ENCODE measurements around the gene AOPEP.
A peak's percentile ranks its signal among the peaks of the same experiment; 100 is the strongest.

Gene AOPEP, protein sequence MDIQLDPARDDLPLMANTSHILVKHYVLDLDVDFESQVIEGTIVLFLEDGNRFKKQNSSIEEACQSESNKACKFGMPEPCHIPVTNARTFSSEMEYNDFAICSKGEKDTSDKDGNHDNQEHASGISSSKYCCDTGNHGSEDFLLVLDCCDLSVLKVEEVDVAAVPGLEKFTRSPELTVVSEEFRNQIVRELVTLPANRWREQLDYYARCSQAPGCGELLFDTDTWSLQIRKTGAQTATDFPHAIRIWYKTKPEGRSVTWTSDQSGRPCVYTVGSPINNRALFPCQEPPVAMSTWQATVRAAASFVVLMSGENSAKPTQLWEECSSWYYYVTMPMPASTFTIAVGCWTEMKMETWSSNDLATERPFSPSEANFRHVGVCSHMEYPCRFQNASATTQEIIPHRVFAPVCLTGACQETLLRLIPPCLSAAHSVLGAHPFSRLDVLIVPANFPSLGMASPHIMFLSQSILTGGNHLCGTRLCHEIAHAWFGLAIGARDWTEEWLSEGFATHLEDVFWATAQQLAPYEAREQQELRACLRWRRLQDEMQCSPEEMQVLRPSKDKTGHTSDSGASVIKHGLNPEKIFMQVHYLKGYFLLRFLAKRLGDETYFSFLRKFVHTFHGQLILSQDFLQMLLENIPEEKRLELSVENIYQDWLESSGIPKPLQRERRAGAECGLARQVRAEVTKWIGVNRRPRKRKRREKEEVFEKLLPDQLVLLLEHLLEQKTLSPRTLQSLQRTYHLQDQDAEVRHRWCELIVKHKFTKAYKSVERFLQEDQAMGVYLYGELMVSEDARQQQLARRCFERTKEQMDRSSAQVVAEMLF

DNA sequence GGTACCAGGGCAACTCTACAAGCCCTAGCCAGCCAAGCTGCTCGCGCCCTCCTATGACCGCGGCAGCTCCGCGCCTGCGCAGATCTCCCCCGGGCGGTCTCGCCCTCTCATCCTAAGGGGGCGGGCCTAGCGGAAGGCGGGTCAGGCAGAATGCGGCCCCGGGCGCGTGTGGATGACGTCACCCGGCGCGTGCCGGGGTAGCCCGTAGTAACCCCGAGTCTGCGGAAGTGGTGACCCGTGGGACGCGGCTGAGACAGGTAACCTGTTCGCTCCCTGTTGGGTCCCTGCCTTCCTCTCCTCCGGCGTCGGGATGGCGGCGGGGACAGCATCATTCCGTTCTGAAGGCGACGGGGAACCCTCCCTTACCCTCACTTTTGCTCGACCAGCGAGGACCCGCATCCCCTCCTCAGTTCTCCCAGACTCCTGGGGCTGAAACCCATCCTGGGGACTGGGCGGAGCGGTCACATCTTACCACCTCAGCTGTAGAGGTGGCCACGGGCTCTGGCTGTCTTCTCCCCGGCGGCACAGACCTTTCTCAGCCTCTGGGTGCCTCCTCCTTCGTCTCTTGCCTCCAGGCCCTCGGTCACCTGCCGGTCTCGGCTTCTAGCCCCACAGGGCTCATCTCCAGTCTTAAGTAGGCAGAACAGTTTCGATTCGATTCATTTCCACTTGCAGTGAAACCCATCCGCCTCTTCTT lies at the start of gene AOPEP:
Gene AOPEP, plus strand, starts transcription at position 205 of the 697 bp plus-strand sequence. CDS start 33,085 bp downstream, outside the sequence.
- H3K27me3 Mint-ChIP-seq, result no peaks in the 10 kb centered on the region
- peaks cover 12% of the 10 kb centered on the region for H3K36me3 Mint-ChIP-seq (ENCODE audit: insufficient read depth)
- peak within 1 kb of the TSS; percentile 95 for H3K4me3 Mint-ChIP-seq
- H3K4me1 Mint-ChIP-seq, result peaks cover 7% of the 10 kb centered on the region
- ATAC-seq (replicated peaks; ENCODE audit: extremely low read depth, poor library complexity, severe bottlenecking), result peak; percentile 96
- no peaks in the 10 kb centered on the region for H3K9me3 Mint-ChIP-seq
- DNase-seq (ENCODE audit: low spot score in 2 of 2), result peak; percentile 98
- H3K27ac Mint-ChIP-seq (ENCODE audit: low read depth), result peak within 1 kb of the TSS; percentile 100

DNA sequence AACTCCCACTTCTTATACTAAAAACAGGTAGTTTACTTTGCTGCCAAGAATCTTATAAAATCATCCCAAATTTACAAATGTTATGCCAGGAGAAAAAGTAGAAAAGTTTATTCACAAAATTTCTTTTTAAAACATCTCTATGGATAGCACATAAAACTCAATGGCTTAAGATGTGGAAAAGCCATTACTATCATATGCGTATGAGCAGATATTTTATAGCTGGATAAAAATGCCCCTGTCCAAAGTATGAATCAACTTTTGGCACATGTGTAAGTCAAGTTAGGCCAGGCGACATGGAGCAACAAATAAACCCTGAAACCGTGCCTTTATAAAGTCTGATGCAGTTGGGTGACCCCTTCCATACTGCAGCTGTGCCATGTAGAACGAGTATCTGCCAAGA lies 48.6 kb upstream of the AOPEP start:
- DNase-seq (ENCODE audit: low spot score in 2 of 2), result no peak
- no peaks in the 10 kb centered on the region for H3K36me3 Mint-ChIP-seq (ENCODE audit: insufficient read depth)
- no peak overlapping the region for H3K27ac Mint-ChIP-seq (ENCODE audit: low read depth)
- H3K4me1 Mint-ChIP-seq, result no peaks in the 10 kb centered on the region
- peaks cover 35% of the 10 kb centered on the region for H3K27me3 Mint-ChIP-seq
- ATAC-seq (replicated peaks; ENCODE audit: extremely low read depth, poor library complexity, severe bottlenecking), result no peak
- H3K9me3 Mint-ChIP-seq, result no peaks in the 10 kb centered on the region
- no peak overlapping the region for H3K4me3 Mint-ChIP-seq

DNA sequence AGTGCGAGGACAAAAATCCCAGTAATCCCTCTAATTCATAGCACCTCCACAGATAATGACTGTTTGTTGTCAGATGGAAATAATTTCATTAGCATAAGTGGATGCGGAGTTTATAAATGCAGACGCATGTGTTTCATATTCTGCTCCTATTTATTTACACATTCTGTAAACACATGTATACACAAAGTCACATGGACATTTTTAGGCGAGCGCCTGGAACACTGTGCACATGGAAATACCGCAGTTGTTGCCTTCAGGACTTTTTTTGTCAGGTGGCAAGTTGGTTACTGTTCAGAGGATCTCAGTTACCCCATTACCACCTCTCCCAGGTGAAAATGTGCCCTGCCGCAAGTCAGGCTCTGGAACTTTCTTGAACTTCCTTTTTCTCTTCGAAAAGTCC lies 46.9 kb upstream of the AOPEP start:
- ATAC-seq (replicated peaks; ENCODE audit: extremely low read depth, poor library complexity, severe bottlenecking), result no peak
- DNase-seq (ENCODE audit: low spot score in 2 of 2), result no peak
- Mint-ChIP-seq H3K36me3 (ENCODE audit: insufficient read depth) (no peaks in the 10 kb centered on the region), H3K27ac (ENCODE audit: low read depth) (no peak overlapping the region), H3K27me3 (peaks cover 35% of the 10 kb centered on the region), H3K4me3 (no peak overlapping the region), H3K4me1 (no peaks in the 10 kb centered on the region), H3K9me3 (no peaks in the 10 kb centered on the region)

DNA sequence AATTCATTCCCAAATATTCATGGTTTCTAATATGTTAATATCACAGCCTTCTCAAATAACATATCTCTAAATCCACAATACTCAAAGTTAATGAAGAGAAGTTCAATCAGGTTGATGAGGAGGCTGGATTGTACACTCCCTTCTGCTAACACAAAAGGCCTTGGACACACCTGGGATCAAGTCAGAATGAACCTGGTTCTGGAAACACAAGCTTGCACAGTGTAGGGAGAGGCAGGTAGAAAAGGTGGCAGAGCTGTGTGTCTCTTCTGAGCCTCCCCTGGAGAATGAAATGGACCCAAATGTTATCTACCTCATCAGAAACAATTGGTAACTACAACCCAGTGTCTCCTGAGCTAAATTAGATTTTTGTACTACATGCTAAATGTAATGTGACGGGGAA lies 46.5 kb upstream of the AOPEP start:
- Mint-ChIP-seq H3K27me3 (peaks cover 35% of the 10 kb centered on the region), H3K4me3 (no peak overlapping the region), H3K27ac (ENCODE audit: low read depth) (no peak overlapping the region), H3K4me1 (no peaks in the 10 kb centered on the region), H3K36me3 (ENCODE audit: insufficient read depth) (no peaks in the 10 kb centered on the region), H3K9me3 (no peaks in the 10 kb centered on the region)
- ATAC-seq (replicated peaks; ENCODE audit: extremely low read depth, poor library complexity, severe bottlenecking), result no peak
- DNase-seq (ENCODE audit: low spot score in 2 of 2), result no peak

DNA sequence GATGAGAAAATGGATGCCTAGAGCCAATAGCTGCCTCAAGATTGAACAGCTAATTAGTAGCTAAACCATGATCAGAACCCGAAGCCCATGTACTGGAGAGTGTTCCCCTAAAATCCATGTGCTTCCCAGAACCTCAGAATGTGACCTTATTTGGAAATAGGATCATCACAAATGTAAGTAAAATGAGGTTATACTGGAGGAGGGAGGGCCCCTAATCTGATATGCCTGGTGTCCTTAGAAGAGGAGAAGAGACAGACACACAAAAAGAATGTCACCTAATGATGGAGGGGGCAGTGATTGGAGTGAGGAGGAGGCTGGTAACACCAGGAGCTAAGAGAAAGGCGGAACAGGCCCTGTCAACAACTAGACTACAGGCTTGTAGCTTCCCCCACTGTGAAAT lies 45.9 kb upstream of the AOPEP start:
- DNase-seq (ENCODE audit: low spot score in 2 of 2), result no peak
- H3K4me3 Mint-ChIP-seq, result no peak overlapping the region
- ATAC-seq (replicated peaks; ENCODE audit: extremely low read depth, poor library complexity, severe bottlenecking), result no peak
- no peaks in the 10 kb centered on the region for H3K9me3 Mint-ChIP-seq
- H3K4me1 Mint-ChIP-seq, result no peaks in the 10 kb centered on the region
- H3K27me3 Mint-ChIP-seq, result peaks cover 33% of the 10 kb centered on the region
- H3K36me3 Mint-ChIP-seq (ENCODE audit: insufficient read depth), result no peaks in the 10 kb centered on the region
- H3K27ac Mint-ChIP-seq (ENCODE audit: low read depth), result no peak overlapping the region

DNA sequence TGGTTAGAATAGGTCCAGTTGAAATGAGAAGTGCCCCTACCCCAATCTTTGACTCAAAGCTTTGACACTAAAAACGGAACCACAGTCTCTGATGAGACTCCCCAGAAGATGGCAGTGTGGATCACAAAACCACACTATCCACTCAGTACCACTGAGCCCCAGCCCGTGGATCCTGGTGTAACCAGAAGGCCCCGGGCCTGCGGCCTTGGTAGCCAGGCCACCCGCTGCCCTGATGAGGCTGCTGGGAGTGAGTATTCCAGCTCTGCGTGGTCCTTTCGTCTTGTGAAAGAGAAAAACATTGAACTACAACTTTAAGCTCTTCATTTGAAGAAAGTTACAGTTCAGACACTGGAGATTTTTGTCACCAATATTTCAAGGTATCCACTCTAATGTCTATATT lies 45.0 kb upstream of the AOPEP start:
- Mint-ChIP-seq H3K4me1 (no peaks in the 10 kb centered on the region), H3K27me3 (peaks cover 24% of the 10 kb centered on the region), H3K27ac (ENCODE audit: low read depth) (no peak overlapping the region), H3K9me3 (no peaks in the 10 kb centered on the region), H3K36me3 (ENCODE audit: insufficient read depth) (no peaks in the 10 kb centered on the region), H3K4me3 (no peak overlapping the region)
- DNase-seq (ENCODE audit: low spot score in 2 of 2), result peak; percentile 28 to 32
- ATAC-seq (replicated peaks; ENCODE audit: extremely low read depth, poor library complexity, severe bottlenecking), result no peak

DNA sequence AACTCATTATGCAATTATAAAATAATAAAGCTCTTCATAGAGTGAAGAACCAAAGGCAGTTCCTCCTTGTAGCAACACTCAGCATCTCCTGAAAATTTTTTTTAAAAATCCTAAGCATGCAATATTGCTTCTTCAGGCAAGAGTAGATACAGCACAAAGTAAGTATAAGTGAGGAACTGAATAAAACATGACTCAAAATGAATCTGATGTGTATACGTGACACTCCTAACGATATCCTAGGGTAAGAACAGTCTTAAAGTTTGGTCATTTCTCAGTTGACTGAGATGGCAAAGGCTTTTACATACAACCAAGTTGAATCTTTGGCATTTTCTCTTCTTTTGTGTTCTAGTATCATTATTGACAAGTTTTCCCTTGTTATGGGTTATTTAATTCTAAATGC lies 41.1 kb upstream of the AOPEP start:
- ATAC-seq (replicated peaks; ENCODE audit: extremely low read depth, poor library complexity, severe bottlenecking) (no peak), DNase-seq (ENCODE audit: low spot score in 2 of 2) (no peak)
- H3K27me3 Mint-ChIP-seq, result no peaks in the 10 kb centered on the region
- H3K4me3 Mint-ChIP-seq, result no peak overlapping the region
- no peak overlapping the region for H3K27ac Mint-ChIP-seq (ENCODE audit: low read depth)
- no peaks in the 10 kb centered on the region for H3K9me3 Mint-ChIP-seq
- no peaks in the 10 kb centered on the region for H3K36me3 Mint-ChIP-seq (ENCODE audit: insufficient read depth)
- no peaks in the 10 kb centered on the region for H3K4me1 Mint-ChIP-seq

DNA sequence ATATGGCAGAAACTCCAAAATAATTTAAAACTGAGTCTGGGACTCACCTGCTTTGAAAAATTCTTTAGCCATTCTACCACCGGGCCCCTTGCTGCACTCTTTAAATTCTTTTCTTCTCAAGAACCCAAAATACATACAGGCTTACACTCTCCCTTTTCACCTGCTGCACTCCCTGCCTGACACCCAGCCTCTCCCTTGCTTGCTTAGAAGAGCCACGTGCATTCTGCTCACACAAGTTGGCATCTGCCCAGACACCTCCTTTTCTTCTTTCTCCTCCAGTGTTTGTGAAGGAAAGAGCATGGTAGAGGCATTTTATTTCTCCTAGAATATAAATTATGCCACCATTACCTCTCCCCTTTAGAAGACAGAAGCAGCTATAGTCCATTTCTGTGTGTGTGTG lies 39.0 kb upstream of the AOPEP start:
- Mint-ChIP-seq H3K4me3 (no peak overlapping the region), H3K36me3 (ENCODE audit: insufficient read depth) (no peaks in the 10 kb centered on the region), H3K27ac (ENCODE audit: low read depth) (no peak overlapping the region), H3K27me3 (peaks cover 12% of the 10 kb centered on the region), H3K4me1 (no peaks in the 10 kb centered on the region), H3K9me3 (no peaks in the 10 kb centered on the region)
- no peak for DNase-seq (ENCODE audit: low spot score in 2 of 2)
- no peak for ATAC-seq (replicated peaks; ENCODE audit: extremely low read depth, poor library complexity, severe bottlenecking)

DNA sequence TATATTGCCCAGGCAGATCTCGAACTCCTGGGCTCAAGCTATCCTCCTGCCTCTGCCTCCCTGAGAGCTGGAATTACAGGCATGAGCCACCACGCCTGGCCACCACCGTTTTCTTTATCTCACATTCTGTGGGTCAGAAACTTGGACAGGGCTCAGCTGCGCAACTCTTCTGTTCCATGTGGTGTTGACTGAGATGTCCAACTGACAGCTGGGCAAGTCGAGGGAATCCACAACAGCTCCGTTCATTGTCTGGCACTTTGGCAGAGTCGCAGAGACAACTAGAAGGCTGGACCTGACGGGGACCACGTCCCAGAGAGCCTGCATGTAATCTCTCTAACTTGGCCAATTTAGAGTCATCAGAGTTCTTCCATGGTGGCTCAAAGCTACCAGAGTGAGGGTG lies 36.2 kb upstream of the AOPEP start:
- Mint-ChIP-seq H3K36me3 (ENCODE audit: insufficient read depth) (no peaks in the 10 kb centered on the region), H3K4me3 (no peak overlapping the region), H3K4me1 (no peaks in the 10 kb centered on the region), H3K27ac (ENCODE audit: low read depth) (no peak overlapping the region), H3K9me3 (no peaks in the 10 kb centered on the region), H3K27me3 (peaks cover 12% of the 10 kb centered on the region)
- DNase-seq (ENCODE audit: low spot score in 2 of 2) (no peak), ATAC-seq (replicated peaks; ENCODE audit: extremely low read depth, poor library complexity, severe bottlenecking) (no peak)

DNA sequence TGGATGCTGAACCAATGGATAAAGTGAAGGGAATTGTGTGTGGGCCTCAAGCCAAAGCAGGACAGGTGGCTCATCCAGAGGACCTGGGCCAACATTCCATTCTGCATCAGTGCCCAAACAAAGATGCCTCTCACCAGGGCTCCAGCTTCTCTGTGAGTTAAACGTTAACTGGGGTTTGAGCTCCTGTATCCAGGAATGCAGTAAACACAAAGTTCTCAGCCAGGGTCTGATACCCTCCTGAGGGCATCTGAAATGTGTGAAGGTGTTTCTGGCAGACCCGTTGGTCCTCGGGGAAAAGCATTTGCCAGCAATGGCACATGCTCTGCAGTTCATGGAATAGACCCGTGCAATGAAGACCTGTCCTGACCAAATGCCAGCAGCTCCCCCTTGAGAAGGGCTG lies 33.9 kb upstream of the AOPEP start:
- no peak for DNase-seq (ENCODE audit: low spot score in 2 of 2)
- Mint-ChIP-seq H3K27me3 (peaks cover 25% of the 10 kb centered on the region), H3K4me3 (no peak overlapping the region), H3K36me3 (ENCODE audit: insufficient read depth) (no peaks in the 10 kb centered on the region), H3K9me3 (no peaks in the 10 kb centered on the region), H3K4me1 (no peaks in the 10 kb centered on the region), H3K27ac (ENCODE audit: low read depth) (no peak overlapping the region)
- ATAC-seq (replicated peaks; ENCODE audit: extremely low read depth, poor library complexity, severe bottlenecking), result no peak

DNA sequence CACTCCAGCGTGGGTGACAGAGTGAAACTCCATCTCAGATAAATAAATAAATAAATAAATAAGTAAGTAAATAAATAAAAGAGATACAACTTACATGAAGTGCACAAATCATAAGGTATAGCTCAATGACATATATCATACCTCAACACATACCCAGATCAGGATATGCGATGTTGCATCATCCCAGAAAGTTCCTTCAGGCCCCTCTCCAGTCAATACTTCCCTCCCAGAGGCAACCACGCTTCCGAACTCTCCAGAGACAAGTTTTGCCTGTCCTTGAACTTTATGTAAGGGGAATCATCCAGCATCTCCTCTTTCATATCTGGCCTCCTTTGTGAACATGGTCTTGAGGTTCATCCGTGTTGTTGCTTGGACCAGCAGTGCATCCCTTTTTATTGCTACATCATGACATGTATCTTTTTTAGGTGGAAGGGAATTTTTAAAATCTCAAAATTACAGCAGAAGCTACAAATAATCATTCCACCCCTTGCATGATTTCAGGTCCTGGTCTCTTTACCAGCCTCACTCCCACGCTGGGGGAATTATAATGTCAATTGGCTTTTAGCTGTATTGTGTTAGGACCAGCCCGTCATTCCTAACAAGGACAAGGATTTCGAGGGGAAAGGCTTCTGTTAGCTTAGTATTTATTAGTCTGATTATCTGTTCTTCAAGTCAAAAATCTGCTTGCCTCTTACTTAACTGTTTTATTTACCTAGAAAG lies 32.9 kb upstream of the AOPEP start:
- ATAC-seq (replicated peaks; ENCODE audit: extremely low read depth, poor library complexity, severe bottlenecking), result no peak
- no peaks in the 10 kb centered on the region for H3K4me1 Mint-ChIP-seq
- DNase-seq (ENCODE audit: low spot score in 2 of 2), result no peak
- no peaks in the 10 kb centered on the region for H3K9me3 Mint-ChIP-seq
- H3K27ac Mint-ChIP-seq (ENCODE audit: low read depth), result no peak overlapping the region
- peaks cover 25% of the 10 kb centered on the region for H3K27me3 Mint-ChIP-seq
- no peak overlapping the region for H3K4me3 Mint-ChIP-seq
- H3K36me3 Mint-ChIP-seq (ENCODE audit: insufficient read depth), result no peaks in the 10 kb centered on the region

DNA sequence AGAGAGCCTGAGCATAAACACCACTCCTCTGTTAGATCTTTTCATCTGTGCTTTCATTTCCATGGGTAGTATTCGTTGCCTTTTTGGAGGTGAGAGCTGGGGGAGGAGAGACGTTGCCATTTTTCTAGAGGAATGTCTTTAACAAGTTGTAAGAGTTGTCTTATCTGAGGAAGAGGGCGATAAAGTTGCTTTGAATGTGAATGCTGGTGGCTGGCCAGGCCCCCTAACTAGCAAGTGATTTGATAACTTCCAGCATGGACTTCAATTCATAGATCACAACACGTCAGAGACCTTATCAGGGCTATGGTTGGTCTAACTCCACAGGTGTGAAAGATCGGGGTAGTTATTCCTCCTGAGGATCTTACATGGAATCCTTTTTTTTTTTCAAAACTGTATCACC lies 30.0 kb upstream of the AOPEP start:
- DNase-seq (ENCODE audit: low spot score in 2 of 2), result no peak
- Mint-ChIP-seq H3K9me3 (no peaks in the 10 kb centered on the region), H3K4me3 (no peak overlapping the region), H3K36me3 (ENCODE audit: insufficient read depth) (no peaks in the 10 kb centered on the region), H3K27me3 (peaks cover 43% of the 10 kb centered on the region), H3K4me1 (no peaks in the 10 kb centered on the region), H3K27ac (ENCODE audit: low read depth) (no peak overlapping the region)
- ATAC-seq (replicated peaks; ENCODE audit: extremely low read depth, poor library complexity, severe bottlenecking), result no peak

Measured in central memory CD8-positive, alpha-beta T cell (primary cell).